ACC112 (cell line): ENCODE results near the gene UBD.

ENCODE experiments used
- H2AFZ ChIP-seq: fragments of 200-600 bp; sonication (generic); one replicate; pipeline ENCODE4 v1.6.0; 2017; ENCODE audit warnings: antibody characterized with exemption, low read length; ENCODE audit not compliant: unreplicated experiment
- H3K27ac ChIP-seq: fragments of 200-600 bp; sonication (generic); 2 replicates; pipeline ENCODE4 v1.5.1; 2014; ENCODE audit warnings: low read depth, mild to moderate bottlenecking, antibody characterized with exemption, low read length, moderate library complexity
- H3K27me3 ChIP-seq: fragments of 200-600 bp; sonication (generic); 2 replicates; pipeline ENCODE4 v1.6.1; 2014; ENCODE audit warnings: mild to moderate bottlenecking, antibody characterized with exemption, low read length, moderate library complexity, mixed read lengths; ENCODE audit not compliant: insufficient read depth
- H3K36me3 ChIP-seq: fragments of 200-600 bp; sonication (generic); 2 replicates; pipeline ENCODE4 v1.6.1; 2016; ENCODE audit warnings: mild to moderate bottlenecking, antibody characterized with exemption, low read length, moderate library complexity, mixed read lengths; ENCODE audit not compliant: insufficient read depth
- H3K4me1 ChIP-seq: fragments of 200-600 bp; sonication (generic); one replicate; pipeline ENCODE4 v1.6.1; 2016; ENCODE audit warnings: low read length, mixed read lengths; ENCODE audit not compliant: insufficient read depth, unreplicated experiment, control insufficient read depth
- H3K4me3 ChIP-seq: fragments of 200-600 bp; sonication (generic); 2 replicates; pipeline ENCODE4 v1.5.1; 2014; ENCODE audit warnings: mild to moderate bottlenecking, low read depth, low read length
- H3K79me2 ChIP-seq: fragments of 200-600 bp; sonication (generic); one replicate; pipeline ENCODE4 v1.6.0; 2016; ENCODE audit warnings: low read length; ENCODE audit not compliant: control insufficient read depth, unreplicated experiment, insufficient read depth

The UBD gene

GRCh38 chr6:29530671-29531310 is 28.7 kb downstream of the UBD start:
- H3K4me3 ChIP-seq, result no peak overlapping the region
- H3K27me3 ChIP-seq, result no peaks in the 10 kb centered on the region
- H3K27ac ChIP-seq, result no peak overlapping the region
- H3K4me1 ChIP-seq, result no peaks in the 10 kb centered on the region
- no peak overlapping the region for H2AFZ ChIP-seq
- no peaks in the 10 kb centered on the region for H3K79me2 ChIP-seq
- no peaks in the 10 kb centered on the region for H3K36me3 ChIP-seq

GRCh38 chr6:29529956-29530355 is 29.6 kb downstream of the UBD start:
- Histone ChIP-seq H2AFZ (no peak overlapping the region), H3K79me2 (no peaks in the 10 kb centered on the region), H3K4me3 (no peak overlapping the region), H3K27ac (no peak overlapping the region), H3K4me1 (no peaks in the 10 kb centered on the region), H3K36me3 (no peaks in the 10 kb centered on the region), H3K27me3 (no peaks in the 10 kb centered on the region)

DNA sequence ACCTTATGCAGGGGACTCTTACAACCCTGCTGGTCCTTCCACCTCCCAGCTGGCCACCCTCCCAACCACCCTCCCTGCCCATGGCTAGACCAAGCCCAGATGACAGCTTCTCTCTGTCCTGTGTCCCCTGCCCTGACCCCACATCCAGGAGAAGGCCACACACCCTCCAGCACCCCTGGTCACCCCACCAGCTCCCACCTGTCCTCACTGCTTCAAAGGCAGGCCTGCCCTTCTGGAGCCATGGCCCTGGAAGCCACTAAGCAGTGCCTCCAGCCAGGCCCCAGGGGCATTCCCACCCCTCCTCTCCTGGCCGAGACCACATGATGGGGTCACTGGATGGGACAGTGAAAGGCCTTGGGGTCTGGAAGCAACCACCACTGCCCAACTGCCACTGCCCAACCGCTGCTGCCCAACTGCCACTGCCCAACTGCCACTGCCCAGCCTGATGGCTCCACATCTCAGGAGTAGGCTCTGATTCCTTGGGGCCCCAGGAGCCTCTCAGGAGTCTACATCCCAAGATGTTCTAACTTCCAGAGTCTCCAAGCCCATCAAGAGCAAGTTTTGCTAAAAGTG is 30.5 kb downstream of the UBD start:
- no peak overlapping the region for H3K27ac ChIP-seq
- H3K36me3 ChIP-seq, result no peaks in the 10 kb centered on the region
- no peak overlapping the region for H2AFZ ChIP-seq
- no peak overlapping the region for H3K4me3 ChIP-seq
- H3K4me1 ChIP-seq, result no peaks in the 10 kb centered on the region
- H3K27me3 ChIP-seq, result no peaks in the 10 kb centered on the region
- no peaks in the 10 kb centered on the region for H3K79me2 ChIP-seq

GRCh38 chr6:29528300-29528931 is 31.1 kb downstream of the UBD start:
- Histone ChIP-seq H3K4me3 (no peak overlapping the region), H3K4me1 (no peaks in the 10 kb centered on the region), H2AFZ (no peak overlapping the region), H3K27ac (no peak overlapping the region), H3K79me2 (no peaks in the 10 kb centered on the region), H3K36me3 (no peaks in the 10 kb centered on the region), H3K27me3 (no peaks in the 10 kb centered on the region)

DNA sequence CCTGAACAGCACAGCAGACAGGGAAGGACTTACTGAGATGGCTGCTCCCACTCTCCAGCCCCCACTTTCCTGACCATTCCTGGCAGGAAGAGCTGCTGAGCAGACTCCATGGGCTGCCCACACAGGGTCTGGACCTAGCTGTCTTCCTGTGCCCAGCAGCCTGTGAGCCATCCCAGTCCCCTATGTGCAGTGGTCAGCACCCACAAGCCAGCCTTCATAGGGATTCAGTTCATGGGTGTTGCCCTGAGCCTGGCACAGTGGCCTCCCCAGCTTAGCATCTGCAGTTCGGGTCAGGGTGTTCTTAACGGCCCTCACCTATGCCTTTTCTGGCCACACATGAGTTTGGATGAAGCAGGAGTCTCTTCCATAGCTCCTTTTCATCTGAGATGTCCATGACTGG is 32.0 kb downstream of the UBD start:
- no peak overlapping the region for H3K4me3 ChIP-seq
- H3K79me2 ChIP-seq, result no peaks in the 10 kb centered on the region
- no peak overlapping the region for H3K27ac ChIP-seq
- H3K36me3 ChIP-seq, result no peaks in the 10 kb centered on the region
- H3K27me3 ChIP-seq, result no peaks in the 10 kb centered on the region
- H2AFZ ChIP-seq, result no peak overlapping the region
- no peaks in the 10 kb centered on the region for H3K4me1 ChIP-seq

DNA sequence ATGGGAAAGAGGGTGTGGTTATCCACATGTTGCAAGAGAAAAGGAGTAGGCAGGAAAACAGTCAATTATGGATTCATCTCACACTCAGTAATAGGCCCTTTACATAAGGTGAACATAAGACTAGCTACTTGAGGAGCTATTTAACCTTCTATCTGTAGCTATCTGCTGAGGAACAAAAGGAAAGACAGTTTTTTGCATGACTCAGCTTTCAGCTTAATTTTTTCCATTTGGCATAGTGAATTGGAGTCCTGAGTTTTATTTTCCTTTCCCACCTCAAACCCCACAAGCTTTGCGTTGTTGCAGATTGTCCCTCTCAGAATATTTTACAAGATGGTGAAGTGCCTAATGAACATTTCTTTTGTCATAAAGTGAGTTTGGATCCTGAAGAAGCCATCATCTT is 32.4 kb downstream of the UBD start:
- Histone ChIP-seq H3K4me1 (no peaks in the 10 kb centered on the region), H3K4me3 (no peak overlapping the region), H3K27ac (no peak overlapping the region)

GRCh38 chr6:29525311-29525639 is 34.3 kb downstream of the UBD start:
- Histone ChIP-seq H3K27me3 (no peaks in the 10 kb centered on the region), H3K36me3 (no peaks in the 10 kb centered on the region), H3K27ac (no peak overlapping the region), H3K4me1 (no peaks in the 10 kb centered on the region), H3K4me3 (no peak overlapping the region), H2AFZ (no peak overlapping the region), H3K79me2 (no peaks in the 10 kb centered on the region)

More for the DNA sequence above, 32.4 kb downstream of the UBD start:
- Histone ChIP-seq H2AFZ (no peak overlapping the region), H3K36me3 (no peaks in the 10 kb centered on the region), H3K79me2 (no peaks in the 10 kb centered on the region), H3K27me3 (no peaks in the 10 kb centered on the region)

GRCh38 chr6:29524444-29525310 is 34.9 kb downstream of the UBD start:
- H3K79me2 ChIP-seq, result no peaks in the 10 kb centered on the region
- no peak overlapping the region for H3K4me3 ChIP-seq
- no peak overlapping the region for H2AFZ ChIP-seq

DNA sequence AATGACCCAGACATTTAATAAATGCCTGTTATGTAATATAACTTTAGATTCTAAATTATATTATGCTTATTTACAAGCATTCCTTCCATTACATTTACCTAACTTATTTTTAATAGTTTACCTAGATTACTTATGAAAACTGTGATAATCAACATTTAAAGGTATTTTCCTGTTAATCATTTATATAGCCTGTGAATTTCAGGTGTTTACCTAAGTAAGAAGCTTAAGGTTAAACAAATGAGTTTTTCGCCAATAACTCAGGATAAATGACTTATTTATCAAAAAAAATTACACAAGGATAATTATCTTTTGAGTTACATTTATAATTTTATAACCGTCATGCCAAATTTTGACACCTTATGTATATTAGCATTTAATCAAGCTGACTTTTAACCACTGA is 35.5 kb downstream of the UBD start:
- Histone ChIP-seq H2AFZ (no peak overlapping the region), H3K27me3 (no peaks in the 10 kb centered on the region), H3K79me2 (no peaks in the 10 kb centered on the region), H3K4me1 (no peaks in the 10 kb centered on the region), H3K4me3 (no peak overlapping the region), H3K36me3 (no peaks in the 10 kb centered on the region), H3K27ac (no peak overlapping the region)

More at GRCh38 chr6:29524444-29525310, 34.9 kb downstream of the UBD start:
- no peaks in the 10 kb centered on the region for H3K27me3 ChIP-seq
- no peaks in the 10 kb centered on the region for H3K36me3 ChIP-seq
- no peaks in the 10 kb centered on the region for H3K4me1 ChIP-seq
- H3K27ac ChIP-seq, result no peak overlapping the region

DNA sequence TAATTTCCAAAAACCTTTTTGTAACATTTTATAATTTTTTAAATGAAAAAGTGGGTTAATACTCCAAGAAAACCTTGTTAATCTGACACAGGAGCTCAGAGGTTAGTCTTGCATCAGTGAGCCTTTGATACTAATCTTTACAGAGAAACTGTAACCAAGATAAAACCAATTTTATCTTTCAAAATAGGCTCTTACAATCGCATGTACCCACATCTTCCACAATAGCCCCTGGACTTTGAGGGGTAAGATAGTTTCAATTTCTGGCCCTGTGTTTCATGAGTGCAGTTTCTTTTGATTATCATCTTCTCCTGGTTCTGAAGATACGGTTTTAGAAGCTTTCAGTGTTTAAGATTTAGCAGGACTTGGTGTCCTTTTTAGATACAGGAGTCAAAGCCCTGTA is 37.3 kb downstream of the UBD start:
- Histone ChIP-seq H3K4me1 (no peaks in the 10 kb centered on the region), H2AFZ (no peak overlapping the region), H3K36me3 (no peaks in the 10 kb centered on the region), H3K79me2 (no peaks in the 10 kb centered on the region), H3K27me3 (no peaks in the 10 kb centered on the region), H3K27ac (no peak overlapping the region), H3K4me3 (no peak overlapping the region)
